D341Med (cell line): Measurements from ENCODE around the gene FBXL13.
"Not testable (repeated sequence)": the region's sequence is repeated elsewhere in the genome, so short reads cannot be mapped to it uniquely, and the experiment has no call there.

Experiments used
- DNase-seq: peaks from one replicate; pipeline ENCODE4 v3.0.0; 2012; ENCODE audit warnings: low spot score

Gene FBXL13

DNA sequence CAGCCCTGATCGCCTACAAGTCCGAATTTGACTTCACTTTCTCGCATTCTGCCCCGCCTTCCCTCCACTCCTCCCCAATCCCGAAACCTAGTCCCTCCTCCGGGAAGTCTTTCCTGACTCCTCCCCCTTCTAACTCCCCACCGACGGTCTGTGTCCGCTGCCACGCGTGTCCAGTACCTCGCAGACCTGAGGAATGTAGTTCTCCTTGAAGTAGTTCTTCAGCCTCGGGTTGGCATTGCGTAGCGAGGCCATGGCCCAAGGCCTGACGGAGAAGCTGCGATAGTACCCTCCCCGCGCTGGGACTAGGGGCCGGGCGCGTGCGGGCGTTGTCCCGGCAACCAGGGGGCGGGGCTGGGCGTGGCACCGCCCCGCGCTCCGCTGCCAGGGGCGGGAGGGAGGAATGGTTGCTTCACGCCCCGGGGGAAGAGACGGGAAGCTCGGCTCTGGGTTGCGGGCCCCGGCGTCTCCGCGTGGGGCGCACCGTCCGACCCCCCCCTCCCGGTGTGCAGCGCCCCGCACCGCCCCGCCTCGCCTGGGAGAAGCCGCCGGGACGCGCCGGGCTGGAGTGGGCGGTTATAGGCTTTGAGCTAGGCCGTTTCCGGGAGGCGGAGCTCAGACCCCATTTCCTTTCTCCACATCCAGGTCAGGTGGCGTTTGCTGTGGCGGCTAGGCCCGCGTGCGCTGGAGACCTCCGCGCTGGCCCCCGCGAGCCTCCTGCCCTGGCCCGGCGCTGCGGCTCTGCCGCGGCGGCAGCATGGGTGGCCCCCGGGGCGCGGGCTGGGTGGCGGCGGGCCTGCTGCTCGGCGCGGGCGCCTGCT, at the start of gene FBXL13, which contains the start of gene ARMC10:
Gene FBXL13 (minus strand): TSS at position 278 of the 818 bp plus-strand sequence.
Gene ARMC10 (plus strand): TSS at position 622 of the 818 bp plus-strand sequence. CDS start 133 bp downstream, at position 755.
- peak; percentile 95 for DNase-seq

DNA sequence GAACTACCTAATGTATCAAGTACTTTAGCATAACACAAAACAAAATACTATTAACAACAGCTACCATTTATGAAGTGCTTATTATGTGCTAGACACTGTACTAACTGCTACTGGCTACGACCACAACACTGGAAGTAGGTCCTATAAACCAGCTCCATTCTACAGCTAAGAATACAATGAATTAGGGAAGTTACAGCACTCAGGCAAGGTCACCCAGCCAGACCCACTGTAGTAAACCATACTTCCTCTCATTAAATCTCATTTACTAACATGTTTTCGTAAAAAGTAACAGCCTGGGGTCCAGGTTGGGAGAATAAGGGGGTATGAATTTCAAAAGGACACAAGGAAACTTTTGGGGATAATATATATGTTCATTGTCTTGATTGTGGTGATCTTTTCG, 48.9 kb upstream of the FBXL13 start:
- DNase-seq = no peak

DNA sequence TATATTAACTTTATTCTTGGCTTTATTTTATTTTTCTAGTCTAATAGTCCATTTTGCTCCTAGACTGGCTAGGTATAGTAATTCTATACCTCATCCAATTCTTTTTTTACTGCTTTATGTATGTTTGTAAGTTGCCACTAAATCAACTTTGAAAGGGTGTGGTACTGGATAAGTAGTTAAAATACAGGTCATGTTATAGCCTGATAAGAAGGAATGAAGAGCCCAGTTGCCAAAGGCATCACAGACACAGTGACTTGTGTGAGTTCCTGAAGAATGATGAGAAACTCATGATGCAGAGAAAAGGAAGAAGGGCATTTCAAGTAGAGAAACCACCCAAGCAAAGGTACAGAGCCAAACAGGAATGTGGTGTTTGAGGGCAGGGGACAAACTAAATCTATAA, 47.0 kb upstream of the FBXL13 start:
- no peak for DNase-seq

DNA sequence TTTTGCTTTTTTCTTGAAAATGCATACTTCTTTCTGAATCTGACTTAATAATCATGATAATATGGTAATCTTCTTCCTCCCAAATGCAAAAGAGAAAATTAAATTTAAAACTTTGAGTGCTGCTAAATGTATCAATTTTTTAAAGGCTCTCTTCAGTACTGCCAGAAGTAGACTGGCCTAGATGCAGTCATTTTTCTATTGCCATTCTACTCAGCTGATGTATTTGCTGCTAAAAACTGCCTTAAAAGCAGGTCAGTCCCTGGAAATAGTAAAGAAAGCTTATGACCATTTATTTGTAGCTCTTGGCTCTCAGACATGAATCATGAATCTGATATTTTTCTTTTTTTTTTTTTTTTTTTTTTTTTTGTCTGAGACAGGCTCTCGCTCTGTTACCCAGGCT, 45.8 kb upstream of the FBXL13 start:
- DNase-seq = no peak

DNA sequence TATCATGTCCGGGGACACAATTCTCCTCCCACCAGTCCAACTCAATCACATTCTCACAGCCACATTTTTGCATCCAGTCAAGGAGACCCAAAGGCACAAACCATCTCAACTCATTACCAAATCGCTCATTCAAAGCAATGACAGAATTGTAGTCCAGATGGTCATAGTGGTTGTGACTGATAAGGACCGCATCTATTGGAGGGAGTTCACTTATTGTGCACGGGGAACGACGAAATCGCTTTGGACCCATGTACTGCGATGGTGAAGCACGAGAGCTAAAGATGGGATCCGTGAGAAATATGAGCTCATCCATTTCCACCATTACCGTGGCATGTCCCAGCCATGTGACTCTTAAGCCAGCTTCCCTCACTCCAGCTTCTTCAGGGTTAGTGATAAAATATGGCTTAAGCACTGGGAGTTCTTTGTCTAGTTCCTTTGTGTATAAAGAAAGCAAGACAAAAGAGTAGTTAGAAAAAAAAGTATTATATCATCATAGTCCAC, 45.2 kb upstream of the FBXL13 start:
- DNase-seq = no peak

DNA sequence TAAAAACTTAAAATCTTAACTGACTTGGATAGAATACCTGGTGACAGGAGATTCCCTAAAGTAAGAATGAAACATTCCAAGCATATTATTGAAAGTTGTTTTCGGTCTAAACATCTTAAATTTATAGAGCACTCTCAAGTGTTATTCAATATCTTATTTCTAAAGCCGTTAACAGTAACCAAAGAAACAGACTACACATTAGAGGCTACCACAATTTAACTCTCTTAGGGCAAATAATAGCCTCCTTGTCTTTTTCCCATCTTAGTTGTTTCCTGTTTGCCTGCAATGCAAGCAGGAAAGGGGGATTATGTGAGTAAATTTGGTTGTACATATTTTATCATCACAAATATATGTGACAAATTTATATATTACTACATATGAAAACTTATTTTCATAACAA, 42.9 kb upstream of the FBXL13 start:
- no peak for DNase-seq

DNA sequence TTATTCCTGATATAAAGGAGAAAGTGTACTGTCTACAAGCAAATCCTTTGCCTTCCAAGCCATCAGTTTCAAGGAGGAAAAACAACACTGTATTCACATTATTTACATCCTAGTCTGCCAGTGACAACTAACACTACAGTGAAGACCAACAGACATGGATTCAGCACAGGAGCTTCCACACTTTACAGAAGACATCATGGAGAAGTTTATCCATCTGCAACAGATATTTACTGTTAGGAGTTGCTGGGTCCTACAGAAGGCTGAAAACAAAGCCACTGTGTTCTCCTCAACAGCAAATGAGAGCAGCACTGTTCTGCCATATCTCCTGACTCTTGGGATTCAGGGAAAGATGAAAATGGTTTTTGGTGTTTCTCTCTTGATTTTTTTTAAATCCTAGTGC, 42.4 kb upstream of the FBXL13 start:
- DNase-seq = no peak

DNA sequence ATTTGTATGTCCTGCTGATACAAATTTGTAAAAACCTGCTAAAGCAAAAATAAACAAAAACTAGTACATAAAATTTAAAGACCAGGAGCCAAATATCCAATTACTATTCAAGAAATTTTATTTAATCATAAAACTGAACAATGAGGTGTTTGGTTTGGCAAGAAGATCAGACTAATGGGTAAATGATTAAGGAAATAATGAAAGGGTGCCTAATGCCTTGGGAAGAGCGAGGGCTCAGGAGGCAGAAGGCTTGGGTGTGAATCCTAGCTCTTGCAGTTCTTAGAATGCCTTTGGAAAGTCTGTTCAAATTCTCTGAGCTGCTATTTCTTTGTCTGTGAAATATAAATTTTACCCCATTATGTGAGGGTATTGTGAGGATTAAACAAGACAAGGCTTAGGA, 41.9 kb upstream of the FBXL13 start:
- DNase-seq = no peak

DNA sequence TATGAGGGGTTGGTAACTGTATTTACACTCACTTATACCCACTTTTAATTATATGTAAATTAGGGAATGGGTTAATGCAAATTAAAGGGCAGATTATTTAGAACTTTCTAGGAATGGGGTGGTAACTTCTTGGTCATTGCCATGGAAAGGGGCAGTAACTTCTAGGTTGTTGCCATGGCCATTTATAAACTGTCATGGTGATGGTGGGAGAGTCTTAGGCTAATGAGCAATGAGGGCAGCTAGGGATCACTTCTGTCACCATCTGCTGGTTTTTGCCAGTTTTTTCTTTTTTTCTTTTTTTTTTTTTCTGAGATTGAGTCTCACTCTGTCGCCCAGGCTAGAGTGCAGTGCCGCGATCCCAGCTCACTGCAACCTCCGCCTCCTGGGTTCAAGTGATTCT, 41.2 kb upstream of the FBXL13 start:
- no peak for DNase-seq

DNA sequence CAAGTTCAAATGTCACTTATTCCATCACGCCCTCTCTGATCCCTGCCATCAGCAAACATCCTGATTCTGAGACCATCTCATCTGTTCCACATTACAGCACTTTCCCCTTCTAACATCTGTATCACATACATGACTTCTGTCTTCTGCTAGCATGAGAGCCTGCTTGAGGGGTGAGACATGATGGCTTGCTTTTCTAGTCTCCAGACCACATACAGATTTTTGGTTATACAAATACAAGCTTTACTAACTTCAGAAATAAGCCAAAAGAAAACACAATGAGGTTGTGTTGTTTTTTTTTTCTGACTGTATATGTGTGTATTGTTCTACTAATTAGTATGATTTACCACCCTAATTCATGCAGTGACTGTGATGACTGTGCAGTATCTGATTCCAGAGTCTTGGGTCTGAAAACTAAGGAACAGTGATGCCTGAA, 40.0 kb upstream of the FBXL13 start:
- DNase-seq = no peak

DNA sequence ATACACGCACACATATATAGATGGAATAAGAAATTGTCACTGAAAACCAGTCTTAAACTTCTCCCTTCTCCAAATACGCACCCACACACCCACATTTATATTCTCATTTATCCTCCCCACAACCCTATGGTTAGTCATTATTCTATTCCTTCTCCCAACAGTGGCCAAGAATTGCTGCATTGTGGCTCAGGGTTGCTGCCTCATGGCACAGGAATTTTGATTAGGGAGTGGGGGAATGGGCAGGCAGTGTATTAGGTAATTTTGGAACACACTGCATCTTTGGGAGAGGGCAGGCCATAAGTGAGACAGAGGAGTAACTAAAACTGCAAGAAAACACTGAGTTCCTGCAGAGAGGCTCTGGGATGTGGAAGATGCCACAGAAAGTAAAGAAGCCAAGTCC, 38.6 kb upstream of the FBXL13 start:
- no peak for DNase-seq

DNA sequence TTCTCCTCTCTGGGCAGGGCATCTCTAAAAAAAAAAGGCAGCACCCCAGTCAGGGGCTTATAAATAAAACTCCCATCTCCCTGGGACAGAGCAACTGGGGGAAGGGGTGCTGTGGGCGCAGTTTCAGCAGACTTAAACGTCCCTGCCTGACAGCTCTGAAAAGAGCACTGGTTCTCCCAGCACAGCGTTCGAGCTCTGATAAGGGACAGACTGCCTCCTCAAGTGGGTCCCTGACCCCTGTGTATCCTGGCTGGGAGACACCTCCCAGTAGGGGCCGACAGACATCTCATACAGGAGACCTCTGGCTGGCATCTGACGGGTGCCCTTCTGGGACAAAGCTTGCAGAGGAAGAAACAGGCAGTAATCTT, 32.1 kb upstream of the FBXL13 start:
- DNase-seq = not testable (repeated sequence)

DNA sequence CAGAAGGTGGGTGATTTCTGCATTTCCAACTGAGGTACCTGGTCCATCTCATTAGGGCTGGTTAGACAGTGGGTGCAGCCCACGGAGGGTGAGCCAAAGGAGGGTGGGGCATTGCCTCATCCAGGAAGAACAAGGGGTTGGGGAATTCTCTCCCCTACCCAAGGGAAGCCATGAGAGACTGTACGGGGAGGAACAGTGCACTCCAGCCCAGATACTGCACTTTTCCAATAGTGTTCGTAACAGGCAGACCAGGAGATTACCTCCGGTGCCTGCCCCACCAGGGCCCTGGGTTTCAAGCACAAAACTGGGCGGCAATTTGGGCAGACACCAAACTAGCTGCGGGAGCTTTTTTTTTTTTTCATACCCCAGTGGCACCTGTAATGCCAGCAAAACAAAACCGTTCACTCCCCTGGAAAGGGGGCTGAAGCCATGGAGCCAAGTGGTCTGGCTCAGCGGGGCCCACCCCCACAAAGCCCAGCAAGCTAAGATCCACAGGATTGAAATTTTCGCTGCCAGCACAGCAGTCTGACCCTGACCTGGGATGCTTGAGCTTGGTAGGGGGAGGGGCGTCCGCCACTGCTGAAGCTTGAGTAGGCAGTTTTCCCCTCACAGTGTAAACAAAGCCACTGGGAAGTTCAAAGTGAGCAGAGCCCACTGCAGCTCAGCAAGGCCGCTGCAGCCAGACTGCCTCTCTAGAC, 31.6 kb upstream of the FBXL13 start:
- no peak for DNase-seq

DNA sequence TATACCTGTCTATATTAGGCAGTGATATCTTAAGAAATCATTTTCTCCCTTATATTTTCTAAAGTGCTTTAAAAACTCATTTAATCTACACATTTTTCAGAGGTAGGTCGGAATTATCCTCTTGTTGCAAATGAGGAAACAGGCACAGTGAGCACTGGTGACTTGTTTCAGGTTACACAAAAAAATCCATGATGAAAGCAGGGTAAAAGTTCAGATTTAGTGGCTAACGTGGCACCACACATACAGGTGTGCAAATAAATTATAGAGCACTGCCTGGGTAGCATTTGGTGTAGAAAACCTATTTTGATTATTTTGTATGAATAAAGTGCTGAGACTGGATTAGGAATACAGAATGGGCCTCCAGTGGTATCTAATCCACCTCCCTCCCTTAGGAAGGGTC, 26.9 kb upstream of the FBXL13 start:
- DNase-seq = no peak

DNA sequence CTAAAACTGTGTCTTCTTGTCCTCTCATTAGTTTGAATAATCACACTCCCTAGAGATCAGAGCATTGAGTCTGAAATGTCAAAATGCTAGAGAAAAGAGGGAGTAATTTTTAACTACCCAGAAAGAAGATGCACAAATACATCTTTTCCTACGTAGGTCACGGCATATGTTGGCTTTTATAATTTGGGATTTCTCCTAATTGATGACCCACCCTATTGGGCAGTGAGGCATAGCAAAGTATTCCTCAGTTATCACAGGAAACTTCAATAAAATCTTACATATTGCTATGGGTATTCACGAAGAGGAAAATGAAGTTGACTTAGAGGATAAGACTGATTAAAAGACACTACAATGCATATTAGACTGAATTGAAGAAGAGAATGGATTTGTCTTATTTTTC, 25.8 kb upstream of the FBXL13 start:
- DNase-seq = no peak

DNA sequence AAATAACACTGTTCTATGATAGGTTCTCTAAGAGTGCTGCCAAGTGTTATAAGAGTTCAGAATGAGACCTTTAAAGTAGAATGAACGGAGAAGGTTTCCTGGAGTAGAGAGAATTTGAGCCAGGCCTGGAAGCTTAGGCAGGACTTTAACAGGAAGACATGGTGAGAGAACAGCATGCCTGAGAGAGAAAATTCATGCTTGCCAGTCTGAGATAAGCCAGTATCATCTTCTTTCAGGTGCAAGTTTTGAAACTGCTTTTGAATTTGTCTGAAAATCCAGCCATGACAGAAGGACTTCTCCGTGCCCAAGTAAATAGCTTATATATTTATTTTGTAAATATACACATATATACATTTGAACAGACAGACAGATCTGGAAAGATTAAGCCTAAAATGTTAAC, 22.4 kb upstream of the FBXL13 start:
- DNase-seq = no peak

DNA sequence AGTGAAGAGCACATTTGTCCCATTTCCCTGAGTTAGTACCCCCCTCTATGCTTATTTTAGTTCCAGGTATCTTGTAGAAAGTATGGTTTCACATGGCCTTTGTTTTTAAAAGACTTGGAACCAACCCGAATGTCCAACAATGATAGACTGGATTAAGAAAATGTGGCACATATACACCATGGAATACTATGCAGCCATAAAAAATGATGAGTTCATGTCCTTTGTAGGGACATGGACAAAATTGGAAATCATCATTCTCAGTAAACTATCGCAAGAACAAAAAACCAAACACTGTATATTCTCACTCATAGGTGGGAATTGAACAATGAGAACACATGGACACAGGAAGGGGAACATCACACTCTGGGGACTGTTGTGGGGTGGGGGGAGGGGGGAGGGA, 21.0 kb upstream of the FBXL13 start:
- DNase-seq = not testable (repeated sequence)

DNA sequence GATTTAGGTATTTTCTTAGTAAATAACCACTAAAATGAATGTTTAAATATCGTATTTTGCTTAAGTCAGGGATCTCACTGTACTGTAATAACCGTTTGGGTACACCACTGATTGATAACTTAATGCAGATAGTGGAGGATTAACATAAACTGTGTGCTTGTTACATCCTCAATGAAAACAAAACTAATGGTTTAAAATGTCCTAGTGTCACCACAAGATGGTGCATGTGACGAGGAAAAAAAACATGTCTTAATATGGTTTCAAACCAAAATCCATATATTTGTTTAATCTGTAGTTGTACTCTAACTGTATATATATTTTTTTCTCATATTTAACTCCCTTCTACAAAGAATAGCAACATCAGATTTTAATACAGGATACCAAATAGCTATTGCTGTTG, 19.5 kb upstream of the FBXL13 start:
- DNase-seq = no peak

DNA sequence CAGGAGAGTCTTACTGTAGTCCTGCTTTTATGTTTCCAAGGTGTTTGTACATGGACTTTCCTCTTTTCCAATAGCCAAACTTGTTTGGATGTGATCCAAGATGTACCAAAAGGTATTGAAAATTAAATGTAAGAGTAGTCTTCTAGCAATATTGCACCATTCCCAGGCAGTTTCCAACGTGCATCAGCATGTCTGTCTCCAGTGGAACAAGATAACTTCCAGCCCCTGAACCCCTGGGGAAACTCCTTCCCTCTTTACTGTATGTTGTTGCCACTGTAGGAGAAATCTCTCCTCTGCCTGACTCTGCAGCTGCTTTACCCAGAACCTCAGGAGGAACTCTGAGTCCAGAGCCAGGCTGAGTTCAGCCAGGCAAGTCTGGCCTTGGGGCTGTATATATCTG, 18.8 kb upstream of the FBXL13 start:
- DNase-seq = no peak

DNA sequence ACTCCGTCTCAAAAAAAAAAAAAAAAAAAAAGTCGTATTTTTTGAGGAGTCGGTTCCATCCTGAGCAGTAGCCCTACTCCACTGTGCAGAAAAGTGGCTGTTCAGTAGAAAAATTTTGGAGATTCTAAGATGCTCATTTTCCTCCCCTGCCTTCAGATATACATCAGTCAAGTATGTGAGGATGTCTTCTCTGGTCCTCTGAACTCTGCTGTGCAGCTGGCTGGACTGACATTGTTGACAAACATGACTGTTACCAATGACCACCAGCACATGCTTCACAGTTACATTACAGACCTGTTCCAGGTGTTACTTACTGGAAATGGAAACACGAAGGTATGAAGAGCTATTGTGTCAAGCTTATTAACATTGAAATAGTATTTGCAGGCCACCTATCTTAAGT, 17.7 kb upstream of the FBXL13 start:
- DNase-seq = not testable (repeated sequence)

DNA sequence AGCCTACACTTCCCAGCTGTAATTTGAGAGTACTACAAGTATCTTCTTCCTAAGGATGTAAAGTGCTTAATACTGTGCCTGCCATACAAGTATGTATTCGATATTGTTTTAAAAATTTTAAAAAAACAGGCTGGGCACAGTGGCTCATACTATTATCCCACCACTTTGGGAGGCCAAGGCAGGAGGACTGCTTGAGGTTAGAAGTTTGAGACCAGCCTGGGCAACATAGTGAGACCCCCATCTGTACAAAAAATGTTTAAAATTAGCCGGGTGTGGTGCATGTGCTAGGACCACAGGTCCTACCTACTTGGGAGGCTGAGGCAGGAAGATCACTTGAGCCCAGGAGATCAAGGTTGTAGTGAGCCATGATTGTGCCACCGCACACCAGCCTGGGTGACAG, 8.6 kb upstream of the FBXL13 start:
- no peak for DNase-seq

DNA sequence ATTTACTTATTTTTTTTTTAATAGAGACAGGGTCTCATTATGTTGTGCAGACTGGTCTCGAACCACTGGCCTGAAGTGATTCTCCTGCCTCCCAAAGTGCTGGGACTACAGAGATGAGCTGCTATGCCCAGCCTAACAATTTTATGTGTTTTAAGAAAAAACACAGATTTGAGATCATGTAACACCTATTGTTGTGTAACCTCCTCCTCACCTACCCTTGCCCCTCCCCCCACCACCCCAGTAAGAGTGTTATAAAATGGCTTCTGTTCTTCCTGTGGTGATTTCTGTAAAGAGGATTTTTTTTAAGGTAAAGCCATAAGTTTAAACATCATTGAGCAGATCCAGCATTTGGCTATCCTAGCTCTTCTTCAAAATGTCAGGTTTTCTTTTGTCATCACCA, 7.9 kb upstream of the FBXL13 start:
- DNase-seq = no peak

DNA sequence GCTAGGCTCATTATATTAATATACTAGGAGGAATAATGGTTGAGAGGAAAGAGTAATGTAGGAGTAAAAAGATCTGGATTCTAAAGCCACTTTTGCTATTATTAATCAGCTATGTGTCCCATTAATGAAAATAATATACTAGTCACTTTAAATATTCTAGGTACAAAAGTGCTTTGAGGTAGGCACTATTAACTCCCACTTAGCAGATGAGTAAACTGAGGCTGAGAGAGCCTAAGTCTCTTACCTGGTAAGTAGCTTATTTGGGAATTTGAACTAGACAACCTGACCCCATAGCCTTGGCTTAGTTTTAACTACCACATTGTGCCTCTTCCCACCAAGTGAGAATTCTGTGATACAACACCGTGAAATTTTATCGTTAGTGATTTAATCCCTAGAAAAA, 6.3 kb upstream of the FBXL13 start:
- DNase-seq = no peak
